GM12878 (cell line): ENCODE data around the gene ZDHHC18. TPM values are rescaled to one million over a fixed set of nuclear protein-coding genes. Genes with fewer than 3 reads are reported as not detected.
"Not testable (repeated sequence)": the region's sequence is repeated elsewhere in the genome, so short reads cannot be mapped to it uniquely, and the experiment has no call there.

Source experiments
- ATAC-seq: fragments of 200-7000 bp; cut with Tn5 transposase; 3 replicates; pipeline ENCODE4 v1.9.1; 2020; ENCODE audit warnings: mild to moderate bottlenecking, moderate library complexity
- BruUV-seq: library from RNA; stranded (reverse); fragments of 400-500 nt; replicated peaks from 2 replicates; lab custom pipeline; 2021; lab: Mats Ljungman, UMichigan
- CTCF ChIA-PET: fragments of 300-600 bp; sonication (Branson Sonifier 250); formaldehyde crosslinking; extraction: SDS; loops from one replicate; lab custom pipeline; 2021; ENCODE audit warnings: inconsistent platforms; lab: Yijun Ruan, JAX
- POLR2A ChIA-PET: fragments of 350-600 bp; formaldehyde crosslinking; extraction: SDS; loops from one replicate; lab custom pipeline; 2021; ENCODE audit warnings: inconsistent platforms; lab: Charles Lee
- RAD21 ChIA-PET: fragments of 300-600 bp; sonication (Branson Sonifier 250); formaldehyde crosslinking; loops from one replicate; lab custom pipeline; 2023; ENCODE audit warnings: antibody characterized with exemption; ENCODE audit not compliant: unreplicated experiment; lab: Charles Lee
- SMC1A ChIA-PET: fragments of 300-600 bp; sonication (Branson Sonifier 250); formaldehyde crosslinking; loops from one replicate; lab custom pipeline; 2023; ENCODE audit not compliant: unreplicated experiment, uncharacterized antibody; lab: Charles Lee
- DNase-seq: peaks from one replicate; pipeline ENCODE4 v3.0.0-alpha.2; 2011; ENCODE audit warnings: low read depth, low spot score
- FAIRE-seq: peaks from 3 replicates; lab custom pipeline; 2011; peaks lifted over from hg19 to GRCh38; lab: Jason Lieb, UNC
- H2AFZ ChIP-seq: 2 replicates; pipeline ENCODE4 v1.6.0; 2011; ENCODE audit warnings: low read depth, low read length, control low read depth; ENCODE audit not compliant: control insufficient read depth
- H3K27ac ChIP-seq: 2 replicates; pipeline ENCODE4 v1.5.1; 2011; ENCODE audit warnings: control low read depth; ENCODE audit not compliant: control insufficient read depth, insufficient read depth
- H3K27me3 ChIP-seq, 2 experiments: replicated peaks in 1 of 2; 2 replicates each; pipeline versions ENCODE4 v1.6.0 to v1.6.1; 2011; ENCODE audit warnings: low read length in 1 of 2; ENCODE audit not compliant: control insufficient read depth in 2 of 2, insufficient read depth in 2 of 2
- H3K36me3 ChIP-seq, 2 experiments: 2 replicates each; pipeline ENCODE4 v1.5.1; 2011; ENCODE audit warnings: low read length in 1 of 2; ENCODE audit not compliant: control insufficient read depth in 2 of 2, insufficient read depth in 2 of 2
- H3K4me1 ChIP-seq: 2 replicates; pipeline ENCODE4 v1.6.1; 2011; ENCODE audit warnings: mild to moderate bottlenecking, low read length, moderate library complexity, mixed read lengths; ENCODE audit not compliant: control insufficient read depth, insufficient read depth
- H3K4me2 ChIP-seq: 2 replicates; pipeline ENCODE4 v1.6.0; 2011; ENCODE audit warnings: control low read depth; ENCODE audit not compliant: control insufficient read depth, insufficient read depth
- H3K4me3 ChIP-seq: fragments of 200-600 bp; sonication (generic); 2 replicates; pipeline ENCODE4 v1.5.1; 2016
- H3K79me2 ChIP-seq: 2 replicates; pipeline ENCODE4 v1.6.0; 2011; ENCODE audit warnings: low read length; ENCODE audit not compliant: control insufficient read depth, insufficient read depth
- H3K9ac ChIP-seq: 2 replicates; pipeline ENCODE4 v1.8.0; 2011; ENCODE audit warnings: low read length, control low read depth, mixed read lengths; ENCODE audit not compliant: control insufficient read depth, insufficient read depth
- H3K9me3 ChIP-seq: replicated peaks from 3 replicates; pipeline ENCODE4 v1.5.1; 2011; ENCODE audit warnings: mild to moderate bottlenecking, low read length; ENCODE audit not compliant: control insufficient read depth, insufficient read depth
- H4K20me1 ChIP-seq: 2 replicates; pipeline ENCODE4 v1.6.0; 2011; ENCODE audit not compliant: control insufficient read depth, insufficient read depth
- BHLHE40 ChIP-seq, 2 experiments: fragments of 450-650 bp in 1 of 2; IDR thresholded peaks; 2 replicates each; pipeline ENCODE4 v1.6.1; 2011 to 2017; ENCODE audit warnings: low read depth in 2 of 2, borderline replicate concordance in 1 of 2, improper control_type of control experiment in 1 of 2, low read length in 1 of 2, mild to moderate bottlenecking in 1 of 2
- CREB1 ChIP-seq: IDR thresholded peaks from 2 replicates; pipeline ENCODE4 v1.6.1; 2012; ENCODE audit warnings: low read depth, mild to moderate bottlenecking, inconsistent platforms
- CREM ChIP-seq: IDR thresholded peaks from 2 replicates; pipeline ENCODE4 v1.6.1; 2014; ENCODE audit warnings: antibody characterized with exemption, low read depth
- CTCF ChIP-seq, 3 experiments: IDR thresholded peaks in 2 of 3; conservative IDR thresholded peaks in 1 of 3; 2 replicates each; pipeline ENCODE4 v1.5.1; 2011; ENCODE audit warnings: low read depth in 3 of 3, low read length in 3 of 3, mild to moderate bottlenecking in 3 of 3, control low read depth in 2 of 3, moderate library complexity in 2 of 3, inconsistent platforms in 1 of 3, mixed read lengths in 1 of 3; ENCODE audit not compliant: control insufficient read depth in 2 of 3, insufficient read depth in 1 of 3; ENCODE audit errors: extremely low read depth in 1 of 3
- HDGF ChIP-seq: fragments of 450-650 bp; IDR thresholded peaks from 2 replicates; pipeline ENCODE4 v1.6.1; 2016; ENCODE audit warnings: antibody characterized with exemption
- NBN ChIP-seq: fragments of 450-650 bp; IDR thresholded peaks from 2 replicates; pipeline ENCODE4 v1.6.1; 2016
- RAD21 ChIP-seq: IDR thresholded peaks from 2 replicates; pipeline ENCODE4 v1.6.1; 2011; ENCODE audit warnings: mild to moderate bottlenecking, low read depth, low read length, moderate library complexity; ENCODE audit not compliant: insufficient read depth
- RELA ChIP-seq: fragments of 450-650 bp; IDR thresholded peaks from 2 replicates; pipeline ENCODE4 v1.8.0; 2014; ENCODE audit warnings: borderline replicate concordance; ENCODE audit not compliant: partially characterized antibody
- RUNX3 ChIP-seq: IDR thresholded peaks from 2 replicates; pipeline ENCODE4 v1.6.1; 2012; ENCODE audit warnings: low read length, inconsistent platforms
- SMC3 ChIP-seq: IDR thresholded peaks from 2 replicates; pipeline ENCODE4 v1.6.1; 2011; ENCODE audit warnings: low read length, improper control_type of control experiment, borderline replicate concordance
- YY1 ChIP-seq: IDR thresholded peaks from 2 replicates; pipeline ENCODE4 v1.6.1; 2011; ENCODE audit warnings: low read depth, mild to moderate bottlenecking, low read length
- ZNF384 ChIP-seq: IDR thresholded peaks from 2 replicates; pipeline ENCODE4 v1.6.1; 2012; ENCODE audit warnings: low read depth, mild to moderate bottlenecking, low read length, improper control_type of control experiment, borderline replicate concordance
- WGBS: methylation state at CpG from one replicate; pipeline ENCODE4 v1.1.6; 2016; ENCODE audit warnings: low lambda C conversion rate; ENCODE audit not compliant: insufficient replicate concordance, insufficient coverage; ENCODE audit errors: missing lambda C conversion rate; 5-methylcytosine and 5-hydroxymethylcytosine counted together
- in situ Hi-C: fragments of 300-500 bp; cut with MboI; formaldehyde crosslinking; loops from 9 replicates; pipeline ENCODE4 v1.14.3; 2018; ENCODE audit warnings: mixed read lengths
- intact Hi-C: fragments of 100-400 bp; cut with micrococcal nuclease; formaldehyde crosslinking; loops from one replicate; pipeline ENCODE4 v1.14.2; 2022; ENCODE audit not compliant: unreplicated experiment
- polyA plus RNA-seq, 11 experiments: library from polyadenylated mRNA; depleted of rRNA in 4 of 11; unstranded in 6 of 11; stranded (reverse) in 5 of 11; fragments of >200 nt; fragmentation: Nextera tagmentation in 4 of 11; fragmentation: Illumina TruSeq in 1 of 11; extraction: Ambion mirVana in 4 of 11; extraction: Trizol in 1 of 11; gene quantifications; 1 replicate in 1 of 11; 2 replicates in 10 of 11; pipeline versions ENCODE4 v1.2.1 to v1.2.3, GENCODE V29; 2011 to 2016; ENCODE audit warnings: inconsistent platforms in 2 of 11, missing spikeins in 2 of 11, low read depth in 1 of 11
- total RNA-seq, 4 experiments: library from RNA; depleted of rRNA in 3 of 4; stranded (reverse); fragments of >200 nt in 3 of 4; fragmentation: Illumina TruSeq in 1 of 4; extraction: Trizol in 1 of 4; gene quantifications; 2 replicates each; pipeline versions ENCODE4 v1.2.1 to v1.2.3, GENCODE V29; 2013 to 2021
- TF ChIP-seq, protein P1 (sequence below): fragments of 450-650 bp; IDR thresholded peaks from 2 replicates; pipeline ENCODE4 v1.6.1; 2016; ENCODE audit warnings: mild to moderate bottlenecking

Gene ZDHHC18
- total and polyA plus RNA-seq, 10 of the 15 experiments (the other 5 are each of a cell fraction or from before 2014, with no cell fraction given), result 0.40 to 81.2 (median 21.3) TPM

- not testable (repeated sequence) for H3K4me2 ChIP-seq, H3K27me3 ChIP-seq, BruUV-seq, H3K27ac ChIP-seq, H3K4me1 ChIP-seq, H3K9me3 ChIP-seq, DNase-seq
- POLR2A ChIA-PET, result interaction anchor here (0.7 to 3.5 kb wide), 14 partner anchors 10 to 208 kb away, joined by 3 to 18 read pairs (median 4); no protein-coding TSS in a partner anchor
- CTCF ChIA-PET, result interaction anchor here (0.7 to 6.2 kb wide), 27 partner anchors 9 to 650 kb away, joined by 3 to 117 read pairs (median 15); partner anchors contain the start of genes PIGV, SFN and ZDHHC18
- SMC1A ChIA-PET, result interaction anchor here (0.6 to 4.9 kb wide), 25 partner anchors 10 to 323 kb away, joined by 3 to 38 read pairs (median 8); partner anchors contain the start of gene GPATCH3
- RAD21 ChIA-PET, result interaction anchor here (0.6 to 4.7 kb wide), 16 partner anchors 9 to 208 kb away, joined by 3 to 43 read pairs (median 6); partner anchors contain the start of gene PIGV
- TF ChIP-seq RELA (peak; percentile 42), BHLHE40 (IDR thresholded peaks at IDR 0.05; ENCODE audit: borderline replicate concordance in 1 of 2, low read depth in 2 of 2, low read length in 1 of 2) (peak; percentile 59 to 69; a peak in 2 of 4 replicates), ZNF384 (peak; percentile 92), CREM (0 out of 2 replicates have a peak, but pooled peaks have one; percentile 18), CTCF (IDR thresholded peaks at IDR 0.05 in 2 of 3, conservative IDR thresholded peaks at IDR 0.05 in 1 of 3; ENCODE audit: control insufficient read depth in 2 of 3, extremely low read depth in 1 of 3, insufficient read depth in 1 of 3, low read depth in 3 of 3, low read length in 3 of 3) (peak; percentile 68 to 81 (median 80)), YY1 (peak; percentile 70), HDGF (peak; percentile 63; the same call in 1 of the 2 replicates), NBN (peak; percentile 48), SMC3 (peak; percentile 84), CREB1 (0 out of 2 replicates have a peak, but pooled peaks have one; percentile 15), RUNX3 (peak; percentile 34), RAD21 (peak; percentile 77)
- TF ChIP-seq, protein P1, sequence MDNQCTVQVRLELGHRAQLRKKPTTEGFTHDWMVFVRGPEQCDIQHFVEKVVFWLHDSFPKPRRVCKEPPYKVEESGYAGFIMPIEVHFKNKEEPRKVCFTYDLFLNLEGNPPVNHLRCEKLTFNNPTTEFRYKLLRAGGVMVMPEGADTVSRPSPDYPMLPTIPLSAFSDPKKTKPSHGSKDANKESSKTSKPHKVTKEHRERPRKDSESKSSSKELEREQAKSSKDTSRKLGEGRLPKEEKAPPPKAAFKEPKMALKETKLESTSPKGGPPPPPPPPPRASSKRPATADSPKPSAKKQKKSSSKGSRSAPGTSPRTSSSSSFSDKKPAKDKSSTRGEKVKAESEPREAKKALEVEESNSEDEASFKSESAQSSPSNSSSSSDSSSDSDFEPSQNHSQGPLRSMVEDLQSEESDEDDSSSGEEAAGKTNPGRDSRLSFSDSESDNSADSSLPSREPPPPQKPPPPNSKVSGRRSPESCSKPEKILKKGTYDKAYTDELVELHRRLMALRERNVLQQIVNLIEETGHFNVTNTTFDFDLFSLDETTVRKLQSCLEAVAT, result 0 out of 2 replicates have a peak, but pooled peaks have one; percentile 35
- TF ChIP-seq, all 136 proteins: peak for 13; not testable (repeated sequence) for 123
- not testable (repeated sequence) for H2AFZ ChIP-seq, H3K36me3 ChIP-seq, H3K79me2 ChIP-seq, H3K9ac ChIP-seq, FAIRE-seq, H4K20me1 ChIP-seq, H3K4me3 ChIP-seq
- ATAC-seq, result peak; percentile 92
- in situ Hi-C loops (loop anchor here (5.0 kb wide), 1 partner anchor 67 kb away; no protein-coding TSS in a partner anchor), intact Hi-C loops (loop anchor here (1.0 to 2.0 kb wide), 2 partner anchors 23 to 68 kb away; no protein-coding TSS in a partner anchor)
- 51% methylated on average over 11 of the region's 11 CpGs for WGBS
Measured at GRCh38 chr1:26810105-26810504, 16.4 kb upstream of the ZDHHC18 start.
